Stimulated activated CD4-positive, alpha-beta T cell treated with anti-CD3 and anti-CD28 coated beads, Interleukin-4, amount 100 ng/mL, for 48 hours (primary cell): ENCODE data around the gene PMPCA.

ENCODE experiments used
- DNase-seq, 2 donors: peaks; one replicate each; pipeline ENCODE4 v3.0.0-alpha.2; 2020; ENCODE audit warnings: low read depth in 2 of 2

PMPCA gene

GRCh38 chr9:136410500-136411287 lies at the start of gene PMPCA, which contains the start of gene ENTR1:
TSS of gene PMPCA (plus strand) at chr9:136410658. CDS start at chr9:136410669, 11 bp downstream.
TSS of gene ENTR1 (minus strand) at chr9:136410614. CDS start at chr9:136410397, 217 bp downstream.
- peak; percentile 97 to 98 for DNase-seq

- no peak for DNase-seq
These were observed 49.3 kb upstream of the PMPCA start for GRCh38 chr9:136361047-136361753.

GRCh38 chr9:136361754-136362449 lies 48.6 kb upstream of the PMPCA start:
- no peak for DNase-seq

- no peak for DNase-seq
These were observed 48.0 kb upstream of the PMPCA start for GRCh38 chr9:136362450-136362784.

- DNase-seq: peak; percentile 97 to 99
These were observed 47.1 kb upstream of the PMPCA start, which contains the start of gene DNLZ for GRCh38 chr9:136363106-136363948. TSS of gene DNLZ (minus strand) at chr9:136363744. CDS start at chr9:136363714, 30 bp downstream.

- no peak for DNase-seq
These were observed 46.3 kb upstream of the PMPCA start for GRCh38 chr9:136363949-136364748.

GRCh38 chr9:136364942-136365774 lies 45.3 kb upstream of the PMPCA start:
- no peak for DNase-seq

GRCh38 chr9:136365775-136366222 lies 44.7 kb upstream of the PMPCA start:
- DNase-seq: no peak

- no peak for DNase-seq
These were observed 43.6 kb upstream of the PMPCA start for GRCh38 chr9:136366826-136367225.

- DNase-seq: no peak
These were observed 42.9 kb upstream of the PMPCA start for GRCh38 chr9:136367296-136368145.

GRCh38 chr9:136368190-136368589 lies 42.3 kb upstream of the PMPCA start:
- no peak for DNase-seq

GRCh38 chr9:136370037-136370436 lies 40.4 kb upstream of the PMPCA start:
- DNase-seq: no peak

- DNase-seq: no peak
These were observed 39.5 kb upstream of the PMPCA start for GRCh38 chr9:136370687-136371532.

- no peak for DNase-seq
These were observed 39.0 kb upstream of the PMPCA start for GRCh38 chr9:136371533-136371880.

GRCh38 chr9:136372006-136372405 lies 38.5 kb upstream of the PMPCA start:
- no peak for DNase-seq

GRCh38 chr9:136372561-136373299 lies 37.7 kb upstream of the PMPCA start:
- DNase-seq: no peak
